K562 (cell line): ENCODE results near the gene CRAMP1. TPM values are rescaled to one million over a fixed set of nuclear protein-coding genes. Genes with fewer than 3 reads are reported as not detected.
A peak's percentile ranks its signal among the peaks of the same experiment; 100 is the strongest.

Source experiments
- ARID2 ChIP-seq: fragments of 450-650 bp; IDR thresholded peaks from 2 replicates; pipeline ENCODE4 v1.6.1; 2017; ENCODE audit warnings: antibody characterized with exemption, mild to moderate bottlenecking
- CREB3L1 ChIP-seq: fragments of 450-650 bp; IDR thresholded peaks from 2 replicates; pipeline ENCODE4 v1.6.1; 2014; ENCODE audit warnings: low read depth, mild to moderate bottlenecking, moderate library complexity, borderline replicate concordance
- DEAF1 ChIP-seq: fragments of 450-650 bp; formaldehyde crosslinking; IDR thresholded peaks from 2 replicates; pipeline ENCODE4 v1.4.0; 2020; ENCODE audit warnings: mild to moderate bottlenecking, moderate library complexity
- HDAC3 ChIP-seq: fragments of 450-650 bp; IDR thresholded peaks from 2 replicates; pipeline ENCODE4 v1.6.1; 2018; ENCODE audit warnings: borderline replicate concordance, mild to moderate bottlenecking, moderate library complexity; ENCODE audit not compliant: partially characterized antibody
- ZNF174 ChIP-seq: fragments of 250-450 bp; sonication (Bioruptor Pico); IDR thresholded peaks from 2 replicates; pipeline ENCODE4 v1.4.0; 2020; ENCODE audit warnings: mild to moderate bottlenecking
- polyA plus RNA-seq, 8 experiments: library from polyadenylated mRNA; depleted of rRNA in 4 of 8; stranded (reverse) in 5 of 8; unstranded in 3 of 8; fragments of >200 nt; fragmentation: Nextera tagmentation in 2 of 8; fragmentation: Illumina TruSeq in 1 of 8; extraction: Ambion mirVana in 2 of 8; extraction: Trizol in 1 of 8; gene quantifications; 2 replicates each; pipeline versions ENCODE4 v1.2.1 to v1.2.3, GENCODE V29; 2011 to 2014; ENCODE audit warnings: inconsistent platforms in 1 of 8, missing spikeins in 1 of 8
- total RNA-seq, 7 experiments: library from RNA; depleted of rRNA in 6 of 7; stranded (reverse); fragments of >200 nt in 6 of 7; fragmentation: Illumina TruSeq in 2 of 7; extraction: Trizol in 2 of 7; gene quantifications; 2 replicates each; pipeline versions ENCODE4 v1.2.1 to v1.2.3, GENCODE V29; 2011 to 2021; ENCODE audit warnings: low replicate concordance in 1 of 7
- TF ChIP-seq, protein P1 (sequence below), 2 experiments: fragments of 450-650 bp; formaldehyde crosslinking in 1 of 2; IDR thresholded peaks; 2 replicates each; pipeline versions ENCODE4 v1.4.0 to v1.6.1; 2014 to 2020; ENCODE audit warnings: mild to moderate bottlenecking in 2 of 2, borderline replicate concordance in 1 of 2, low read depth in 1 of 2
- TF ChIP-seq, protein P2 (sequence below), 2 experiments: fragments of 150-350 bp in 1 of 2; IDR thresholded peaks; 2 replicates each; pipeline ENCODE4 v1.6.1; 2012 to 2016; ENCODE audit warnings: low read depth in 2 of 2, low read length in 2 of 2, mild to moderate bottlenecking in 1 of 2, moderate library complexity in 1 of 2
- TF ChIP-seq, protein P3 (sequence below): fragments of 450-650 bp; formaldehyde crosslinking; IDR thresholded peaks from 2 replicates; pipeline ENCODE4 v1.4.0; 2022; ENCODE audit warnings: missing genetic modification characterization

CRAMP1 gene
- total and polyA plus RNA-seq, 9 of the 15 experiments (the other 6 are each of a cell fraction or from before 2014, with no cell fraction given), result 0.52 to 20.8 (median 7.5) TPM

- TF ChIP-seq, protein P1, sequence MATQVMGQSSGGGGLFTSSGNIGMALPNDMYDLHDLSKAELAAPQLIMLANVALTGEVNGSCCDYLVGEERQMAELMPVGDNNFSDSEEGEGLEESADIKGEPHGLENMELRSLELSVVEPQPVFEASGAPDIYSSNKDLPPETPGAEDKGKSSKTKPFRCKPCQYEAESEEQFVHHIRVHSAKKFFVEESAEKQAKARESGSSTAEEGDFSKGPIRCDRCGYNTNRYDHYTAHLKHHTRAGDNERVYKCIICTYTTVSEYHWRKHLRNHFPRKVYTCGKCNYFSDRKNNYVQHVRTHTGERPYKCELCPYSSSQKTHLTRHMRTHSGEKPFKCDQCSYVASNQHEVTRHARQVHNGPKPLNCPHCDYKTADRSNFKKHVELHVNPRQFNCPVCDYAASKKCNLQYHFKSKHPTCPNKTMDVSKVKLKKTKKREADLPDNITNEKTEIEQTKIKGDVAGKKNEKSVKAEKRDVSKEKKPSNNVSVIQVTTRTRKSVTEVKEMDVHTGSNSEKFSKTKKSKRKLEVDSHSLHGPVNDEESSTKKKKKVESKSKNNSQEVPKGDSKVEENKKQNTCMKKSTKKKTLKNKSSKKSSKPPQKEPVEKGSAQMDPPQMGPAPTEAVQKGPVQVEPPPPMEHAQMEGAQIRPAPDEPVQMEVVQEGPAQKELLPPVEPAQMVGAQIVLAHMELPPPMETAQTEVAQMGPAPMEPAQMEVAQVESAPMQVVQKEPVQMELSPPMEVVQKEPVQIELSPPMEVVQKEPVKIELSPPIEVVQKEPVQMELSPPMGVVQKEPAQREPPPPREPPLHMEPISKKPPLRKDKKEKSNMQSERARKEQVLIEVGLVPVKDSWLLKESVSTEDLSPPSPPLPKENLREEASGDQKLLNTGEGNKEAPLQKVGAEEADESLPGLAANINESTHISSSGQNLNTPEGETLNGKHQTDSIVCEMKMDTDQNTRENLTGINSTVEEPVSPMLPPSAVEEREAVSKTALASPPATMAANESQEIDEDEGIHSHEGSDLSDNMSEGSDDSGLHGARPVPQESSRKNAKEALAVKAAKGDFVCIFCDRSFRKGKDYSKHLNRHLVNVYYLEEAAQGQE (IDR thresholded peaks at IDR 0.05; ENCODE audit: borderline replicate concordance), result peak; percentile 19; the same call in 1 of the 2 replicates
- TF ChIP-seq, protein P1 (CRISPR knock-in tag; IDR thresholded peaks at IDR 0.05; ENCODE audit: low read depth), result no peak
- no peak for TF ChIP-seq ZNF174 (CRISPR knock-in tag)
- 0 out of 2 replicates have a peak, but pooled peaks have one; percentile 19 for TF ChIP-seq DEAF1 (CRISPR knock-in tag)
- TF ChIP-seq, protein P2, sequence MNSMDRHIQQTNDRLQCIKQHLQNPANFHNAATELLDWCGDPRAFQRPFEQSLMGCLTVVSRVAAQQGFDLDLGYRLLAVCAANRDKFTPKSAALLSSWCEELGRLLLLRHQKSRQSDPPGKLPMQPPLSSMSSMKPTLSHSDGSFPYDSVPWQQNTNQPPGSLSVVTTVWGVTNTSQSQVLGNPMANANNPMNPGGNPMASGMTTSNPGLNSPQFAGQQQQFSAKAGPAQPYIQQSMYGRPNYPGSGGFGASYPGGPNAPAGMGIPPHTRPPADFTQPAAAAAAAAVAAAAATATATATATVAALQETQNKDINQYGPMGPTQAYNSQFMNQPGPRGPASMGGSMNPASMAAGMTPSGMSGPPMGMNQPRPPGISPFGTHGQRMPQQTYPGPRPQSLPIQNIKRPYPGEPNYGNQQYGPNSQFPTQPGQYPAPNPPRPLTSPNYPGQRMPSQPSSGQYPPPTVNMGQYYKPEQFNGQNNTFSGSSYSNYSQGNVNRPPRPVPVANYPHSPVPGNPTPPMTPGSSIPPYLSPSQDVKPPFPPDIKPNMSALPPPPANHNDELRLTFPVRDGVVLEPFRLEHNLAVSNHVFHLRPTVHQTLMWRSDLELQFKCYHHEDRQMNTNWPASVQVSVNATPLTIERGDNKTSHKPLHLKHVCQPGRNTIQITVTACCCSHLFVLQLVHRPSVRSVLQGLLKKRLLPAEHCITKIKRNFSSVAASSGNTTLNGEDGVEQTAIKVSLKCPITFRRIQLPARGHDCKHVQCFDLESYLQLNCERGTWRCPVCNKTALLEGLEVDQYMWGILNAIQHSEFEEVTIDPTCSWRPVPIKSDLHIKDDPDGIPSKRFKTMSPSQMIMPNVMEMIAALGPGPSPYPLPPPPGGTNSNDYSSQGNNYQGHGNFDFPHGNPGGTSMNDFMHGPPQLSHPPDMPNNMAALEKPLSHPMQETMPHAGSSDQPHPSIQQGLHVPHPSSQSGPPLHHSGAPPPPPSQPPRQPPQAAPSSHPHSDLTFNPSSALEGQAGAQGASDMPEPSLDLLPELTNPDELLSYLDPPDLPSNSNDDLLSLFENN (IDR thresholded peaks at IDR 0.05; ENCODE audit: low read depth in 2 of 2, low read length in 2 of 2), result no peak
- TF ChIP-seq ARID2, result no peak
- TF ChIP-seq, protein P3, sequence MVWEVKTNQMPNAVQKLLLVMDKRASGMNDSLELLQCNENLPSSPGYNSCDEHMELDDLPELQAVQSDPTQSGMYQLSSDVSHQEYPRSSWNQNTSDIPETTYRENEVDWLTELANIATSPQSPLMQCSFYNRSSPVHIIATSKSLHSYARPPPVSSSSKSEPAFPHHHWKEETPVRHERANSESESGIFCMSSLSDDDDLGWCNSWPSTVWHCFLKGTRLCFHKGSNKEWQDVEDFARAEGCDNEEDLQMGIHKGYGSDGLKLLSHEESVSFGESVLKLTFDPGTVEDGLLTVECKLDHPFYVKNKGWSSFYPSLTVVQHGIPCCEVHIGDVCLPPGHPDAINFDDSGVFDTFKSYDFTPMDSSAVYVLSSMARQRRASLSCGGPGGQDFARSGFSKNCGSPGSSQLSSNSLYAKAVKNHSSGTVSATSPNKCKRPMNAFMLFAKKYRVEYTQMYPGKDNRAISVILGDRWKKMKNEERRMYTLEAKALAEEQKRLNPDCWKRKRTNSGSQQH (CRISPR knock-in tag), result no peak
- no peak for TF ChIP-seq CREB3L1
- TF ChIP-seq HDAC3, result no peak
Observed at GRCh38 chr16:1723450-1724147, 111.4 kb downstream of the CRAMP1 start (continued).
